NCI-H82 (cell line): Measurements from ENCODE around the gene ERLIN1.

Experiments used
- DNase-seq: peaks from one replicate; lab custom pipeline; 2025; lab: John Stamatoyannopoulos, UW

ERLIN1 gene

GRCh38 chr10:100172349-100172748 lies 13.5 kb downstream of the ERLIN1 start:
- DNase-seq, result no peak

DNA sequence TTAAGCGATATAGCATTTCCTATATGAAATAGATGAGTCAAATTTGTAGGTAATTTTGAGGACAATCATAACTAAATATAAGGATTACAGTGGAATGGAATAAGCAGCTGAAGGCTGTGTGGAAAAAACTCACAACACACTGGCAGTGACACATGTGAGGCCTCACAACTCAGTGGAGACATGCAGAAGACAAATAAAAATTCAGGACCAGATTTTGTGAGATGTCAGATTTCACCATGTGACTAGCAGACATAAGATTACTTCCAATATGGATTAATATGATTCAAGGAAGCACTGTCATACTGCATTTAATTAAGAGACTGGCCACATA lies 17.6 kb downstream of the ERLIN1 start:
- DNase-seq, result no peak

GRCh38 chr10:100167553-100168312 lies 18.1 kb downstream of the ERLIN1 start:
- no peak for DNase-seq

DNA sequence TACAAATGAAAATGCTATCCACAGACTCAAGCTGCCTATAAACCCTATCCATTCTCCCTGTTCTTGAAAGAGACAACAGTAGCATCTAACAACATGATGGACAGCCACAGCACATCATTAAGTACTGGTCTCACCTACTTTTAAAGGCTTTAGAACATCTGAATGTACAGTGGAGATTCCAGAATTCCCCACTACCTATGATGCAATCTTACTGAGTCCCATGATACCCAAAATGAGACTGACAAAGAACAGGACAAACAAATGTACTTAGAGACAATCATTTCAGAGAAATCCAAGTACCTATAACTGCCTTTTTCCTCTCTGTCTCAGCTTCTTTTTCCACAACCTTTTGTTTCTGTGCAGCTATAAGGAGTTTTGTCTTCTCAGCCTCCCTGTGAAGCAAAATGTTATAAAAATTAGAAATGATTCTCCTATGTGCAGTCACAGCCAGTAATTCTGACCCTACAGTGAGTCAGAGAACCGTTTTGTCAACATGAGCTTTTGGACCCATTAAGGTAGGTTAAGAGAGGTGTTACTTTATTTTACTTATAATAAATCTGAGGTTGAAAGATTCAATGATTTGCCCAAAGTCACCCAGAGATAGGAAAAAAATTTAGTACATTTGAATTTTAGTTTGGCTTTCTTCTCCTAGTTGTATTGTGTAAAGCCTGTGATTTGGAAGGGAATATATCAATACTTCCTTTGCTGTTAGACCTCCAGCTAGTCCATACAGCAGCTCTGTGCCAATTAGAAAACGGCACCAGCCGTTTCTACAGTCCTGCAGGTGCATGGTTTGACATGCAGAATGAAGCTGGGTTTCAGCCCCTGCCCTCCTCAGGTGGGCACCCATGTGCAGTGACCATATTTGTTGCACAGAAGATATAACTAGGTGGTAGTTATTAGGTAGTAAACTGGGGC lies 21.9 kb downstream of the ERLIN1 start:
- no peak for DNase-seq

- DNase-seq, result no peak
Measured at GRCh38 chr10:100162696-100163095, 23.1 kb downstream of the ERLIN1 start.

DNA sequence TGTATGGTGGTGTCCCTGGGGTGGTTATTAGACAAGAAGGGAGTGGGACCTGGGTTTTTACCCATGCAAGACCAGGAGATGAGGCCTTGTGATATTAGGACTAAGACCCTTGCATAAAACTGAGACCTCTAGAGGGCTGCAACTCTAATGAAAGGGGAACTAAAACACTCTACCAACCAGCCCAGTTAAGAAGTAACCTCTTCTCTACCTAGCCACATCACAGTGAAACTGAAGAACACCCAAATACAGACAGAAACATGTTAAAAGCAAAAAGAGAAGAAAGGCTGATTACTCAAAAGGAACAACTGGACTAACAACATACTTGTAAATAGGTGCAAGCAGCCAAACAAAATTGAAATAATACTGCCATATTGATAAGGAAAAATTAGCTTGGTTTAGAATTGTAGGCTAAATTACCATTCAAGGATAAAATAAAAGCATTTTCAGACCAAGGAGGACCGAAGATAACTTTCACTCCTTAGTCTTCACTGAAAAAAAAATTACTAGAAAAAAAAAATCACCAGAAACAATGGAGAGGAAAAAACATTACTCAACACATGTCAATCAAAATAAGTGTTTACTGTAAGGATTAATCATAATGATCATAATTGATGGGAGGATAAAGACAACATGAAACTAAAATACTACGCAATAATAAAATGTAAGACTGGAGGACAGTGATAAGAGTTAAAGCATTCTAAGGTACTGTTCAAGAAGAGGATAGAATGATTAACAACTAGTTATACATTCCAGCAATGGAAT lies 27.6 kb downstream of the ERLIN1 start:
- DNase-seq, result no peak

DNA sequence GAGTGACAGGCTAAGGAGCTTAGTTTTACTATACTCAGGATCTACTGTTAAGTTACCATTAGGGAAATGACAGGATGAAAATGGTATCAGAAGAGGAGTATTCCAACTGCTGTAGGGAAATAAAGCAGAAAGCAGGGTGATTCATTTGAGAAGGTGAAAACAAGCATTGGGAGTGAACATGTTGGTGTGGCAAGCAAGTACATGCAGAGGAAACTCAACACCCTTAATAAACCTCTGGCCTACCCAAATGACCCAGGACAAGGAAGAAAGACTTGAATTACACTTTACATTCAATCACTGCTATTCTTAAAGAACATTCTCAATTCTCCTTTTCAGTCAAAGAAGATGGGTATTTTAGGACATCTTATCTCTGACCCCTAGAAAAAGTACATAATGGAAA lies 28.7 kb downstream of the ERLIN1 start:
- no peak for DNase-seq

- DNase-seq, result no peak
Measured at GRCh38 chr10:100155936-100156335, 29.9 kb downstream of the ERLIN1 start.

DNA sequence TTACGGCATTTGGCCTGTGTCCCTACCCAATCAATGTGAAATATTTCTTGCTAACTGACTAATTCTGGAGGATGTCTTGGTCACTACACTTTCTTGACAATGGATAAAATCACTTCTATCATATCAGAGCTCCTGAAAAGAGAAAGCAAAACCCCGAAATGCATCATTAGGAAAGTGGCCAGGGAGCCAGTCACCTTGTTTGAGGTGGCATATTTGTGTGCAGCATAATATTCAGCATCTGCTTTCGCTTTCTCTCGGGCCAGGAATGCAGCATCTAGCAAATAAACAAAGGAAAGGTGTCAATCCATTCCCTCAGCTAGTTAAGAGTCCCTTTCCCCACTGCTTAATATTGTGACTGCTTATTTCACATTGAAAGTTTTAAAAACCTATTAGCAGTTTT lies 31.2 kb downstream of the ERLIN1 start:
- no peak for DNase-seq

GRCh38 chr10:100153239-100153825 lies 32.5 kb downstream of the ERLIN1 start:
- DNase-seq, result no peak

DNA sequence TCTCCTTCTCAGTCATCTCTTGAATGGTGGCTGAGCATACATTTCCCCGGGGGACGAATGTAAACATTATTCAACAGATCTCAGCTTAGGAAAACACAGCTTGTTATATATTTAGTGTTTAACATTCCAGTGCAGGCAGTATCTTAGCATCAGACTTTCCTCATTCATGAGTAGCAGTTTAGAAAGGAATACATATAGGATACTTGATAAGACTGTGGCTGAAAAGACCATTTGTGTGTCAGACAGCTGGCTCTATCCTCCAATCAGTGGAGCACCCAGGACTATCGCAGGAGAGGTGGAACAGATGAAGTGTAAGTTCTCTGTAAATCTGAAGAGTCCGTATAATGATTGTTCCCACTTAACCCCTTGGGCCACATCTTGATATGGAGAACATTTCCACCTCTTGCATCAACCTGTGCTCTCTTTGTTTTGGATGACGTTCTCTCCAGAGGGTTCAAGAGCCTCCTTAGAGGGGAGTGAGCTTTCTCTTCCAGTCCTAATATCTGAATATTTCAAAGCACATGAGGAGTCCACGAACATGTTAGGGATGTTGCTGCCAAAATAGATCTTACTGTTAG lies 34.0 kb downstream of the ERLIN1 start:
- no peak for DNase-seq

DNA sequence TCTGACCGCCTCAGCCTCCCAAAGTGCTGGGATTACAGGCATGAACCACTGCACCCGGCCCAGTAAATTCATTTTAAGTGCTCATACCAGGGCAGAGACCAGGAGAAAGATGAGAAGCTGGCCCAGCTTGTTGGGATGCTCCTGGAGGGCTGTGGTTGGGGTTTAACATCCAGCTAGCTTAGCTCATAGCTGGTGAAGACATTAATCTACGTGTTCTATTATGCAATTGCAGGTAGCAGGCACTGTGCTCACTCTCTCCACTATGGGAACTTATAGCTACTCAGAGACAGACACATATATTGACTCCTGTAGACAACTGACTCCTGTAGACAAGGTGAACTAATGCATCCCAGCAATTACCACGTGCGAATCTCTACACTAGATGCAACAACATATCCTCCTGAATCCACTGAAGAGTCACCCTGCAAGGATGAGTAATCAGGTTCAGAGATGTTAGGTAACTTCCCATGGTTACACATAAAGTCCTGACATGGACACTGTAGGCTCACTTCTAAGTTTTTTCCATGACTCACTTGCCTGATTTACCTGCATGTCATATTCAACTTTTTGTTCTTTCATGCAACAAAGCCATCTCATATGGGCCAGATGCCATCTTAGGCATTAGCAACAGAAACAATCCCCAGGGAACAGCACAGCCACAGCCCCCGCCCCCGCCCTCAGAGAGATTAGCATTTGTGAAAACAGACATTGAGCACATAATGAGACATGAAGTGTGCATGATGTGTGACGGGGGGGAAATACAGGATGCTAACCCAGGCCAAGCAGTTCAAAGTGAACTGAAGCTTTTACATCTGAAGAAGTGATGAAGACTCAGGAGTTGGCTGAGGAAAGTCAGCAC lies 37.2 kb downstream of the ERLIN1 start:
- DNase-seq, result peak; percentile 91

DNA sequence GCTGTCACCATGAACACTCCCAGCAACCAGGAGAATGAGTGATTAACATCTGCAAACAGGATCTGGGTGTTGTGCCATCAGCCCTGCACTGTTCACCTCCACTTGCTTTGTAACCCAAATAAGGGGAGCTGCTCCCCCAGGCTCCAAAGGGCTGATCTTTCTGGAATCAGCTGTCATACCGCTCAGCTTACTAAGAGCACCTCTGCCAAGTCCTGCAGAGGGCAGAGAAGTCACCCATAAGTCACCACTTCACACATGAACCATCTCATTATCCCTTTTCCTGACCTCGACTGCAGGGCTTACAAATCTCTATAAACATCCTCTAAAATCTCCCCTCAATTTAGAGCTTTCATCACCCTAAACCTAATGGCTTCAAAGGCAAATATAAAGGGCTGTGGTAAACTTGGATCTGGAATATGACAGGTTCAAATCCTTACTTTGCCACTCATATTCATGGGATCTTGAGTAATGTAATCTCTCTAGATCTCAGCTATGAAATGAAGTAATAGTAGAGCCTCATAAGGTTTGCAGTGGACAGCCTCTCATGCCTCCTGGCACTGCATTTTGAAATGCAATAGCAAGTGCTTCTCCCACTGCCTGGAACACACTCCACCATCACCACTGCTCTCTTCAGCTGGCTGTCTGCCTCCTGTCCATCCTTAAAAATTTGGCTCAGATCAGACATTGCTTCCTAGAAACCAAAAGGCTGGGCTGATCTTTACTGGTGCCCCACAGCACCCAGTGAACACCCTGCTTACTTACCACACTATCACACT lies 38.8 kb downstream of the ERLIN1 start:
- DNase-seq, result peak; percentile 7

GRCh38 chr10:100146398-100146797 lies 39.4 kb downstream of the ERLIN1 start:
- DNase-seq, result no peak

GRCh38 chr10:100143756-100144155 lies 42.1 kb downstream of the ERLIN1 start:
- DNase-seq, result no peak

DNA sequence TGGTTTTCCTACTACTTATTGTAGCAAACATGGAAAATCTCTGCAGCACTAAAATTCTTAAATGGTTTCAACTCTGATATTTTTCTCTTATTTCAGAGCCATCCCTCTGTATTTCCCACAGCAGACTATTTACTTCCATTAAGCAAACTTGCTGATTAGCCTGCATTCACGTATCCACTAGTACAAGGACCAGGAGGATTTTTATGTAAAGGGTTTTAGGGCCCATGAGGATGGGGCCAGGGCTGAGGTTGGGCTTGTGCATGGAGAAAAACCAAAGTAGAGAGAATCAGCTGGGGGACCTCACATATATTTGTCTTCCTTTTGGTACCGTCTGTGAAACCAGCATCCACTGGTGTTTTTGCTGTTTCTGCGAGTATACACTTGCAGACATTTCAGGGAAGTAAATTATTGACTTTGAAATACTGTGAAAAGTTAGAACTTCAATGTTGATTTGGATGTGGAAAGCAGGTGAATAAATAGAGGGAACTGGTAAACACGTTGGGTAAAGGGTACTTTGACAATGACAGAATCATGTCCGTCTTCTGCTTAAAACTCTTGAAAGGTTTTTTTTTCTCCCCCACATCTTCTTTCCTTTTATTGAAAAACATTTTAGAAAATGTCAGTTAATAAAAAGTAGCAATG lies 44.3 kb downstream of the ERLIN1 start:
- DNase-seq, result no peak

DNA sequence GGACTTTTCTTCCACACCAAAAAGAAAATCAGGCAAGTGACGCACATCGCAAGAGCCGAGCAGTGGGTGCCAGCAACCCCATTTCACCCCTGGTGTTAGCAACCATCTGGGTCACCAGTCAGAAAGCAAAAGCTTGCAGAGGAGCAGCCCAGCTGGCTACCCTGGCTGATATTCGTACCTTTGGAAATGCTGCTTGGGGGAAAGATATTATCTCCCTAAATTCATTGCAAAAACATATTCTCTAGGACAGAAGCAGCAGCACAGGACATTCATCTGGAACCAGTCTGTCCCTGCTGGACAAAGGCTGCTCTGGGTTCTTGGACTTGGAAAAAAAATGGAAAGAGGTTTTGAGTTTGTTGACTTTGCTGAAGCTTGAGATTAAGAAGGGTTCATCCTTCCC lies 45.8 kb downstream of the ERLIN1 start:
- no peak for DNase-seq

- DNase-seq, result no peak
Measured at GRCh38 chr10:100138921-100139496, 46.8 kb downstream of the ERLIN1 start.

- DNase-seq, result no peak
Measured at GRCh38 chr10:100135486-100135885, 50.3 kb downstream of the ERLIN1 start.
